NB4 (cell line): Measurements from ENCODE around the gene ATP10B.

Experiments used
- DNase-seq: peaks from one replicate; pipeline ENCODE4 v3.0.0; 2010; ENCODE audit warnings: low read depth
- H3K4me3 ChIP-seq: one replicate; pipeline ENCODE4 v1.5.1; 2011; ENCODE audit warnings: mild to moderate bottlenecking, low read depth, low read length, moderate library complexity
- MAX ChIP-seq: IDR thresholded peaks from 2 replicates; pipeline ENCODE4 v1.6.1; 2011; ENCODE audit warnings: low read depth, low read length
- MYC ChIP-seq: IDR thresholded peaks from 2 replicates; pipeline ENCODE4 v1.6.1; 2011; ENCODE audit warnings: low read depth, low read length
- POLR2A ChIP-seq: IDR thresholded peaks from 2 replicates; pipeline ENCODE4 v1.6.1; 2011; ENCODE audit warnings: mild to moderate bottlenecking; ENCODE audit not compliant: insufficient read length; ENCODE audit errors: extremely low read depth
- TF ChIP-seq, protein P1 (sequence below): IDR thresholded peaks from one replicate; pipeline ENCODE4 v1.5.1; 2012; ENCODE audit warnings: low read depth, low read length

ATP10B gene

DNA sequence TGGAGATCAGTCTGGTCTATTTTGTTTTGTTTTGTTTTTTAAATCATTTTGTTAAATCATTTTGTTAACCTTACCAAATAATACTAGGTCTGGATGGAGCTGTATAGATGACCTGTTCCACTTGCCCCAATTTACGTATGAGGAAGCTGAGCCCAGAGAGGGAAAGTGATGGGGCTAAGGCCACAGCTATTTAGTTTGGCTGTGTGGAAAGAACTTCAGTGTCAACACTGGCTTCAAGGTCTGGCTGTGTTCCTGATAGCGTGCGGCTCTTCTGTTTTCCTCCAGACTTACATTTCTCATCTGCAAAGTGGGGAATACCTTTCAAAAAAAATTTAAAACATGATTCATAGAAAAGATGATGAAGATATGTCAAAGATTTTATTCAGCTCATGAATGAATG, 317.9 kb downstream of the ATP10B start:
- no peak for DNase-seq
- no peak for TF ChIP-seq POLR2A
- TF ChIP-seq MAX, result no peak
- TF ChIP-seq, protein P1, sequence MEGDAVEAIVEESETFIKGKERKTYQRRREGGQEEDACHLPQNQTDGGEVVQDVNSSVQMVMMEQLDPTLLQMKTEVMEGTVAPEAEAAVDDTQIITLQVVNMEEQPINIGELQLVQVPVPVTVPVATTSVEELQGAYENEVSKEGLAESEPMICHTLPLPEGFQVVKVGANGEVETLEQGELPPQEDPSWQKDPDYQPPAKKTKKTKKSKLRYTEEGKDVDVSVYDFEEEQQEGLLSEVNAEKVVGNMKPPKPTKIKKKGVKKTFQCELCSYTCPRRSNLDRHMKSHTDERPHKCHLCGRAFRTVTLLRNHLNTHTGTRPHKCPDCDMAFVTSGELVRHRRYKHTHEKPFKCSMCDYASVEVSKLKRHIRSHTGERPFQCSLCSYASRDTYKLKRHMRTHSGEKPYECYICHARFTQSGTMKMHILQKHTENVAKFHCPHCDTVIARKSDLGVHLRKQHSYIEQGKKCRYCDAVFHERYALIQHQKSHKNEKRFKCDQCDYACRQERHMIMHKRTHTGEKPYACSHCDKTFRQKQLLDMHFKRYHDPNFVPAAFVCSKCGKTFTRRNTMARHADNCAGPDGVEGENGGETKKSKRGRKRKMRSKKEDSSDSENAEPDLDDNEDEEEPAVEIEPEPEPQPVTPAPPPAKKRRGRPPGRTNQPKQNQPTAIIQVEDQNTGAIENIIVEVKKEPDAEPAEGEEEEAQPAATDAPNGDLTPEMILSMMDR, result no peak
- no peak for TF ChIP-seq MYC
- H3K4me3 ChIP-seq, result no peak overlapping the region

GRCh38 chr5:160525471-160526261, 326.3 kb downstream of the ATP10B start:
- no peak for DNase-seq
- H3K4me3 ChIP-seq, result no peak overlapping the region
- TF ChIP-seq MYC, result no peak
- TF ChIP-seq, protein P1, result no peak
- TF ChIP-seq POLR2A, result no peak
- TF ChIP-seq MAX, result no peak

- H3K4me3 ChIP-seq, result no peak overlapping the region
- no peak for TF ChIP-seq MYC
- no peak for TF ChIP-seq POLR2A
- TF ChIP-seq, protein P1, result no peak
- no peak for TF ChIP-seq MAX
- no peak for DNase-seq
These were observed 327.2 kb downstream of the ATP10B start for GRCh38 chr5:160524827-160525226.

- TF ChIP-seq POLR2A (no peak), MYC (no peak), MAX (no peak)
- TF ChIP-seq, protein P1, result no peak
- H3K4me3 ChIP-seq, result no peak overlapping the region
- no peak for DNase-seq
These were observed 328.4 kb downstream of the ATP10B start for GRCh38 chr5:160523502-160524163.

- no peak for DNase-seq
- no peak overlapping the region for H3K4me3 ChIP-seq
- TF ChIP-seq, protein P1, result no peak
- TF ChIP-seq POLR2A (no peak), MYC (no peak), MAX (no peak)
These were observed 330.7 kb downstream of the ATP10B start for GRCh38 chr5:160521392-160521663.
